Measurements from ENCODE around the gene KRT6A.

KRT6A gene

DNA sequence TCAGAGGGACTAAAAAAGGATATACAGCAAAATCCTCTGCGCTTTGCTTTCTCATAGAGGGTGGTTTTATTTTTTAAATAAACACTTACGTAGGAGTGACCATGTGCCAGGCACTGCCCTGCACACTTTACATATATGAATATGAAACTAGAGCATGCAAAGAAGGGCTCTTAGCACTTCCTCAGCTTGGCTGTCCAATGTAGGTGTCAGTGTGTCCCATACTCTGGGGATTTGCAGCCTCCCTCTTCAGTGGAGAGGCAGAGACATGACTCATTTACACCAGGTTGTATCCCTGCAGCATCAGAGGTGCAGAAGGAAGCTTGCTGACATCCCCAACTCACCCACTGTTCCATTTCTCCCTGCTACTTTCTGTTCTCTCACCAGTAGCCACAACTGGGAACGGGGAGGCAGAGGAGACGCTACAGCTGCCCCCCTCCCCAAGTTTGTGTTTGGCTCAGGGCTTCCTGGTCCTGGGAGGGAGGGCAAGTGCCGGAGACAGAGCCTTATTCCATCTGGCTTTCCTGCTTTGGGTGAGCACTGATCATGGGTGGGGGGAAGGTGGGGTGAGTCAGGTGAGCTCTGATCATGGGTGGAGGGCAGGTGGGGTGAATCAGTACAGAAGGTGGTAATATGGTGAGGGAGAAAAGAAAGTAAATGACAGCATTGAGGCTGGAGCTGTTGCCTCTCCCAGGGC lies 32.0 kb upstream of the KRT6A start:
- no peak for DNase-seq (ENCODE audit: low read depth)

DNA sequence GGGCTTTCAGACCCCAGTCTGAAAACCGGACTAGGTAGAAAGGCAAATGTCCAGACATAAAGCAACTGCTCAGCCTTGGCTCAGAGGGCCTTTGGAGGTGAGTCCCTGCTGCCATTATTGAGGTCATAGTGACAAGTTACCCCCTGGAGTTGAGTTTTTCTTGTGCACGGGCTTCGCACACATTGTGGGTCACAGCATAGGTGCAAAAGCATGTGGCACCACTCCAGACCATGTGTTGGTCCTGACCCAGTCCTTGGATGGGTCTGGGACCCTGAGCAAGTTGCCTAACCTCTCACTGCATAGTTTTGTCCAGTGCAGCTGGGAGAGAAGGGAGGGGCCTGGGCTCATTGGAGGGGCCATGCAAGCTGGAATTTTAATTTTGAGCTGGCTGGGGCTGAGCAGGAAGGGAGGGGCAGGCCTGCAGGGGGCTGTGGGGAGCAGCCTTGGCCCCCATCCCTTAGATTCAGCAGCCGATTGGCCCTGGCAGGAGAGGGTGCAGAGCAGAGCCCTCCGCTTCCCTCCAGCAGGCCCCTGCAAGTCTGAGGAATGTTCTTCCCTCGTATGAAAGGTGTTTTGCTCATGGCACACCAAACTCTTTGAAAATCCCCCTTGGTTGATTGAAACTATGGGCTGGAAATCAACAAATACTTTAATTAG lies 31.3 kb upstream of the KRT6A start:
- DNase-seq (ENCODE audit: low read depth) = no peak

DNA sequence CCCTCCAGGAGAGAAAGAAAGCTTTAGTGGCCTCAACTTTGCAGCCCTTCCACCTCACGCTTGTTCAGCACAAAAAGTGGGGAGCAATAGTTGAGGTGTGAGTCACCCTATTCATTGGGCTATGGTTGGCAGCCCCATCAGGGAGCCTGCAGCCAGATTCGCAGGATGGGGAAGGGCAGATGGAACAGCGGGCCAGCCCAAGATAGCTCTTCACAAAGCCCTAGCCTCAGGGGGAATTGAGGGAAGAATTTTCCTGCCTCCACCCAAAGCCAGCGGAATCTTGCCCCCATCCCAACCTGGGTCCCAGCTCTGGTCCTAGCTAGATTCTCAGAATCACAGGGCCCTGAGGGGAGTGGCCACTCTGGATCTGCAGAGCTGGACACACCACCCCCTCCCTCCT lies 30.8 kb upstream of the KRT6A start:
- no peak for DNase-seq (ENCODE audit: low read depth)

DNA sequence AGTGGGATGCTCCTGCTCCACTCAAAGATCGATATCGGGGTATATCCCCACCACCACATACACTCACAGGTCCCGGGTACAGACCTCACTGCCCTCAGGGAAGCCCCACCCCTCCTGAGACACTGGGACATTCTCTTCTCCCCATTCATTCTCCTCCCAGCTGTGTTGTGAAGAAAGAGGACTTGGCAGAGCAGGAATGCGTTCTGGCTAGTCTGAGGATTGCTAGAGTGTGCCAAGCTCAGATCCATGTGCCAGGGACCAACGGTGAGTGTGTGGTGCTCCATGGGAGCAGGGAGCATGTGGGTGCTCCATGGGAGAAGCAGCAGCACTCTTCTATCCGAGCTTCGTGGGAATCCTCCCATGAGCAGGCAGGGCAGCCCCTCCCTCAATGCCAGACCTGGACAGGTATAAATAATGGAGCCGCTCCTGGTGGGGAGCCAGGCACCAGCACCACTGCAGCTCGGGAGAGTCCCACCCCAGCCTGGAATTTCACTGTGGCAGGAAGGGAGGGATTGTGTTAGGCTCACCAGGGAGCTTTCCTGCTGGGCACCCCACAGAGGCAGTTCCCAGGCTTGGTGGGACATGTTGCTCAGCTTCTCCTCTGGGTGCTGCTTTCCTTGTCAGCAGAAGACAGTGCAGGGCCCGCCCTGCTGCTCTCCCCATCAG lies 29.4 kb upstream of the KRT6A start:
- no peak for DNase-seq (ENCODE audit: low read depth)

DNA sequence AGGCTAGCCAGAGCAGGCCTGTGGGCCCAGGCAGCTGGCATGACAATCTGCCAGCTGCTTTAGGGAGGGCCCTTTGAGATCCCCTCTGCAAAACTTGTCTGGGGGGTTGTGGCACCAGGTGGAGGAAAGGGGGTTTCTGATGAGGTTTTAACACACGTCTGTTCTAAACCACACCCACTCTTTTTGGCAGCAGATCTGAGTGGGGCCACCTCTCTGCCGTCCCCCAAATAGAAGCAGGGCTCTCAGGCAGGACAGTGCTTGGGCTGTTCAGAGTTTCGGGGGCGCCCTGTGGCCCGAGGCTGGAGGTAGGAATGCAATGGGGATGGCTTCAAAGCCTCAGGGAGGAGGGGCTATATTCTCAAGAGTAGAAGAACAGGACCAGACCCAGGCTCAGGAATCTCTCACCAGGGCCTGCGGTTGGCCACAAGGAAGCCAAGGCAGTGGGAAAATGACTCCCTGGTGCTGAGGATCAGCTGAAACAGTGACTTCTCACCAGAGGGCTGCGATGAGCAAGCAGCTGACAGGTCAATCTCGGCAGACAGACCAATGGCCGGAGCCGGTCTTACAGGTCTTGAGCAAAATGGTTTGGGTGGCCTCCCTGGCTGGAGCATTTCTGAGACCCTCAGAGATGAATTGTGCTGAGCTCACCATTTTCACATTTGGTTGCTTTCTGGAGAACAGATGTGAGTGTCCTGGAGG lies 28.7 kb upstream of the KRT6A start:
- DNase-seq (ENCODE audit: low read depth) = no peak

DNA sequence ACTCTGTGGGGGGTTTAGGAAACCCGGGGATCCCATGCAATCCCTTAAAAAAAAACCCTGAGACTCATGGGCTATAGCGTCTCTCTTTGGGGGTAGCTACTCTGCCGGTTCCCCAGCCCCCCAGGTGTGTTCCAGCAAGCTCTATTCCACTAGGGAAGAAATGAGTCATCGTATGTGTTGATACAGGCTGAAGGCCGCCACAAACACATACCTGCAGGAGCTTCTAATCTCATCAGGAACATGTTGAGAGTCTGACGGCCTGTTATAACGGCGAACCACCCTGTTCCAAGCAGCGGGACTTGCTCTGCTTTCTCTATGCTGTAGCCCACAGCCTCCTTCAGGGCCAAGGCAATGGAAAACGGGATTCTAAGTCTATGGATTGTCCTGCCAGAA lies 28.1 kb upstream of the KRT6A start:
- no peak for DNase-seq (ENCODE audit: low read depth)

DNA sequence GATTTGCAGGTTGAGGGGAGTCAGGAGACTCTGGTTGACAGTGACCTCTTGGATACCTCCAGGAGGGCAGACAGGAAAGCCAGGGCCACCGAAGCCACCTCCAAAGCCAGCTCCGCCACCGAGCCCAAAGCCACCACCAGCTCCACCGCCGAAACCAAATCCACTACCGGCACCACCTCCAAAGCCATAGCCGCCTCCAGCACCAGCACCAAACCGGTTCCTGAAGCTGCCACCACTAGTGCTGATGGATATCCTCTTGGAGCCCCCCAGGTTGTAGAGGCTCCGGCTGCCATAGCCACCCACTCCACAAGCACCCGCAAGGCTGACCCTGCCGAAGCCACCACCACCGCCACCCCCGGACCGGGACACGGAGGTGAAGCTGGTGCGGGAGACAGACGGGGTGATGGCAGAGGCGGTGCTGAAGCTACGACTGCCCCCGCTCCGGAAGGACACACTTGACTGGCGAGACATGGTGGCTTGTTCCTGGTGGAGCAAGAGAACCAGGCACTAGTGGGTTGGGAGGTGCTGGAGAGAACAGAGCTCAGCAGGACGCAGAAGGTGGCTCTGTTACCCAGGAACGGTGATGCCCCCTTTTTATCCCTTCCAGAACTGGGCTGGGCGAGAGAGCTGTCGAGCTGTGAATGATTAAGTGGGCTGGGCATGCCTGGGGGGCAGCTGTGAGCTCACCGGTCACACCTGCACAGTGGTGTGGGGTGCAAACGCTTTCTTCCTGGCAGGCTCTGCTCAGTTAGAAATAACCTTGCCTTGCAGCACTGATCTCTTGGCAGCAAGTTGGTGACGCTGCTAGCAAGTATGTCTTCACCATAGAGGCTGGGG lies 27.0 kb upstream of the KRT6A start, which contains the start of gene KRT5:
Gene KRT5, minus strand, starts transcription at position 569 of the 837 bp plus-strand sequence. Its CDS starts 98 bp downstream, at position 471.
- DNase-seq (ENCODE audit: low read depth) = no peak

DNA sequence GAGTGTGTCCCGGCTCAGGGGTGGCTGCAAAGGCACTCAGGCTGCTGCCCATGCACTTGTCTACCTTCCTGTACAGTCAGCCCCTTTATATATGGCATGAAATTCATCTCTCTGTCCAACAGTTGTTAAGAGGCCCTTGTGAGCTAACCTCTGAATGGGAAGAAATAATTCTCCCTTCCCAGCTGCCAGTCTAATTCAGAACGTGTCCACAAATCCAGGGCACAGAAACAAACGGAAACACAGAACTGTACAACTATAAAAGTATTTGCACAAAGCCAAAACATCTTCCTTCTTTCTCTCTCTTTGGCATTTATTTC lies 26.3 kb upstream of the KRT6A start:
- no peak for DNase-seq (ENCODE audit: low read depth)

DNA sequence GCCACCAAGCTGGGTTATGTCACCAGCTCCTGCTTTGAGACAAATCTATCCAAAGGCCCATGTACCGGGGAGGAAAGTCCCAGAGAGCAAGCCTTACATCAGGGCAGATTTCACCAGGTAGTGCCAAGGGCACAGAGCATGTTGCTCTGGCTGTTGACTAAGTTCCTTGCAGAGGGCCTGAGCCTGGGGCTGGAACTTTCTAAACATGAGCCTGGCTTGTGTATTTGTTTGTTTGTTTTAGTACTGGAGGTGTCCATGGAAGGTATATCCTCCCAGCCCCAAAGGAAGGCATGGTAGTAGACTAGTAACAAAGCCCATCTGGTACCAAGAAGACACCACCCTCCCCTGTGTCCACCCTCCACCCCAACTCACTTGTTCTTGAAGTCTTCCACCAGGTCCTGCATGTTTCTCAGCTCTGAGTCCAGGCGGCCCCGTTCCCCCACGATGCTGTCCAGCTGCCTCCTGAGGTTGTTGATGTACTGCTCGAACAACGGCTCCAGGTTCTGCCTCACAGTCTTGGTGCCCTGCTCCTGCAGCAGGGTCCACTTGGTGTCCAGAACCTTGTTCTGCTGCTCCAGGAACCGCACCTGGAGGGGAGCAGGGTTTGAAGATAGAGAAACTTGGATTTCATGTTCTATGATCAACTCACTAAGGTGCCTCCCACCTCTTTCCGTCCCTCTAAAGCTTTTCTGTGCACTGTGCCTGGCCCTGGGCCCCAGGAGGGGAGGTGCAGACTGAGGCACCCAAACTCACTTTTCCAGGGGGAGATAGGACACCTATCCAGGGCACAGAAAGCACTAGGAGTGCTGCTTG lies 25.7 kb upstream of the KRT6A start:
- DNase-seq (ENCODE audit: low read depth) = no peak

DNA sequence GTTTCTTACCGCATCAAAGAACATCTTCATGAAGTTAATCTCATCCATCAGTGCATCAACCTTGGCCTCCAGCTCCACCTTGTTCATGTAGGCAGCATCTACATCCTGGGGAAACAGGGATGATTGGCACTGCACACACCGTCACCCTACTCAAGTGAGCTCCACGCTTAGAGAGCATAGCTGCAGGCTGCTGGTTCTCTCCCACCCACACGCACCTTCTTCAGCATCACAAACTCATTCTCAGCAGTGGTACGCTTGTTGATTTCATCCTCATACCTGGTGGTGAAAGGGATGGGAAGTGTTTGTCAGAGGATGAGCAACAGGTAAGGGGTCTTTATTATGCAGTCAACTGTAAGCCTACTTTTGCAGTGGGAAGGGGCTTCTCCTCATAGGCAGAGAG lies 24.8 kb upstream of the KRT6A start:
- DNase-seq (ENCODE audit: low read depth) = no peak

DNA sequence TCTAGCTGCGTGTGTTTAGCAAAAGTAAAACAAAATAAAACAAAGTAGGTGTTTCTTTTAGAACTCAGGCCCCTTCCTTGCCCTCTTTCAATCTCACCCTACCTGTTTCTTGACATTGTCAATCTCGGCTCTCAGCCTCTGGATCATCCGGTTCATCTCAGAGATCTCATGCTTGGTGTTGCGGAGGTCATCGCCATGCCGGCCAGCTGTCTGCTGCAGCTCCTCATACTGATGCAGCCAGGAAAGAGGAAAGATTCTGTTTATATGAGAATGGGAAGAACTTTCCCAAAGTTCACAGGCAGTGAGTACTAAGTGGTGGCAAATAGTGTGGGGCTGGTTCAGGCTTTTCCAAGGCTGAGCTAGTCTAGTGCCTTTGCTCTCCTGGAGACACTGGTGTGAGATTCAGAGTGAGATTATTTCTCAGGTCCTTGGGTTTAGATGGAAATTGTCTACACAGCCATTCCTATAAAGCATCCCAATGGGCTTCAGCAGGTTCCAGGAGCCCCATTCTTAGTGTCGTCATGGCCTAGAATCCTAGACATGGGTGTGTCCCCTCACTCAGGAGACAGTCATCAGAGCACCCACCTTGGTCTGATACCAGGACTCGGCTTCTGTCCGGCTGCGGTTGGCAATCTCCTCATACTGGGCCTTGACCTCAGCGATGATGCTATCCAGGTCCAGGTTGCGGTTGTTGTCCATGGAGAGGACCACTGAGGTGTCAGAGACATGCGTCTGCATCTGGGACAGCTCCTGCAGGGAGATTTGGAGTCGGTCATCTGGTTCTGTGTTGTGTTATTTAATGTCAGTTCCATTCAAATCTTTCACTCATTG lies 24.2 kb upstream of the KRT6A start:
- DNase-seq (ENCODE audit: low read depth) = no peak

DNA sequence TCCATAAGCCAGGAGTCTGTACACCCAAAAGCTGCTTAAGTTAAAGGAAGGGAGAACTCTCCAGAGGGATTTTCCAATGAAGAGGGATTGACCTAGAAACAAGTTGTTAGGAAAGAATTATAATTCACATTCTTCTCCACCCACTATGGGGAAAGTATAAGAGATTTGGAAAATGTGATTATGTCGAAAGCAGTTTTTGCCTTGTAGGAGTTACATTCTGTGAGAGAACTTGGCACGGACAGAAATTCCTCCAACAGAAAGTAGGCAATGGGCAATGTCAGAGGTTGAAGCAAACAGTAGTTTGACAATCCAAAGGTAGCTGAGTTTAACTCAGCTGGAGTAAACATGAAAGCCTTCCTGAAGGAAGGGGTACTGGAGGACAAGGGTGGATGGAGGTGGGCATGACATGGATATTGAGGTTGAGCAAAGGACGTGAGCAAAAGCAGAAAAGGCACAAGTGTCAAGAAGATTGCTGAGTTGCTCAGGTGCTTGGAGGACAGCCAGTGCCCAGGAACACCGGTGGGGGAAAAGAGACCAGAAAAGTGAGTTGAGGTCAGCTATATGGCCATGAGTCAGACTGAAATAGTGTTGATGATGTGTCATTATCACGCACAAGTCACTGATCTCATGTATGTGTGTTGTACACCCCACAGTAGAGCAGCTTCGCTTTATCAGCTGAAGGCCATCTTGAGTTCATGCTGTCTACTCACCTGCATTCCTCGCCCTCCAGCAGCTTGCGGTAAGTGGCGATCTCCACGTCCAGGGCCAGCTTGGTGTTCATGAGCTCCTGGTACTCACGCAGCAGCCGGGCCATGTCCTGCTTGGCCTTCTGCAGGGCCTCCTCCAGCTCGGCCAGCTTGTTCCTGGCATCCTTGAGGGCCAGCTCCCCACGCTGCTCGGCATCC lies 23.1 kb upstream of the KRT6A start:
- no peak for DNase-seq (ENCODE audit: low read depth)

DNA sequence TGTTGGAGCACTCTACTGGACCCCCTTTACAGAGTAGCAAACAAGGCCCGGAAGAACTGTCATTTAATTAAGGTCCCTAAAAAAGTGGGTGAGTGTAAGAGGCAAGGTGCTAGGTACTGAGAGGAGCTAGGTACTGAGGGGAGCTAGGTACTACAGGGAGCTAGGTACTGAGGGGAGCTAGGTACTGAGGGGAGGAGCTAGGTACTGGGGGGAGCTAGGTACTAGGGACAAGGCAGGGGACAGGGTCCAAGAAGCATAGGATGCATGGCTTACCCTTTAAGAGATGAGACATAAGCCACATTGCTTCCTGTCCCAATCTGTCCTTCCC lies 22.2 kb upstream of the KRT6A start:
- no peak for DNase-seq (ENCODE audit: low read depth)

DNA sequence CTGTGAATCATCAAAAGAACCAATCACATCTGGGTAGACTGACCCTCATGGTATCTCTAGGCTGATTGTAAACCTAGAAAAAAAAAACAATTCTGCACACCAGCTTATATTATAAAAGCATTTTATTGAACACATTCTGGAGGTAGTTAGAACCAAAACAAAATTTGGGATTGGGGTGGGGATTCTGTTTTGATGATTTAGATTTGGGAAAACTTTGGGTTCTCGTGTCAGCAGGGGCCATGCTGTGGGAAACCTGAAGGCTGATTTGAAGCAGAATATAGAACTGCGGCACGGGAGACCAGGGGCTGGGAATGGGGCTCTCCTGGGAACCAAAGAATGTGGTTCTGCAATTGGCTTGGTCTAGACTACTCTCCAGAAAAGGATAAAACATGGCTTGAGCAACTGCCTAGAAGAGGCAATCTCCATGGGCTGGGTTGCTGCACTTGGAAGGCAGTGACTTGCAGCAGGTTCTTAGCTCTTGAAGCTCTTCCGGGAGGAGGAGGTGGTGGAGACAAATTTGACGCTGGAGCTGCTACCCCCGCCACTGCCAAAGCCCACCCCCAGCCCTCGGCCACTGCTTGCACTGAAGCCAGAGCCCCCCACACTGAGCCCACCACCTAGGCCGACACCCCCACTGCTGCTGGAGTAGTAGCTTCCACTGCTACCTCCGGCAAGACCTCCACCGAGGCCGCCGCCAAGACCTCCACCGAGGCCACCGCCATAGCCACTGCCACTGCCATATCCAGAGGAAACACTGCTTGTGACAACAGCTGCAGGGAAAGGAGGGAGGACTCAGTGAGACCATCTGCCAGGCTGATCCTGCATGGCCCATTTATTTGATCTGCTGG lies 21.6 kb upstream of the KRT6A start:
- DNase-seq (ENCODE audit: low read depth) = no peak

DNA sequence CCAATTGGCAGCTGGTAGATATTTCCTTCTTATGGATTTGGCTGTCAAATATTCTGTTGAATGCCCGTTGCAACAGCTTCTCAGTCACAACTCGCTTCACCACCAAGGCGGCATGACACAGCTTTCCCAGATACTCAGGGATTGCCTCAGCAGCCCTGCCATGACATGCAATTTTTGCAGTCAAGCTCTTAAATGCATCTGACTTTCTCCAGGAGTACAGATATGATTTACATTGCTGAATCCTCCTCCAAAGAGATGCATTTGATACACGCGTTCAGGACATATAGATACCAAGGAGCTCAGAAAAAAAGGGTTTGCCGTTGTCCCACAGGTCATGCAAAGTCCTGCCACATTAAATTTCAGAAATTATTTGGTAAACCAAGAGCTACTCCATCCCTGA lies 20.7 kb upstream of the KRT6A start:
- DNase-seq (ENCODE audit: low read depth) = no peak

DNA sequence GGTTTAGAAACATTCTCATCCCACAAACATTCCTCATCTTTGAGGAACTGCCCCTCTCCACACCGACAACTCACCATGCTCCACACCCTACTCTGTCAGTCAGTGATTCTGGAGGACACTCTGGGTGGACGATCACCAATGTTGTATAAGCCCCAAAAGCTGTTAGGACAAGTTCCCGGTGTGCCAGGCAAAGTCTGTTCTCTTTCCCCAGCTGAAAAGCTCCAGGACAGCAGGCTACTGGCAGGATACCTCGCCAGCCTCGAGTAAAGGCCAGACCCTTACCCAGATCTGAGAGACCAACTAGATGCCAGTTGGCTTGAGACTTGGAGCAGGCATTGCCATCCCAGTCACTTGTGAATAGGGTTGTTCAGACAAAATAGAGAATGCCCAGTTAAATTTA lies 15.2 kb upstream of the KRT6A start:
- DNase-seq (ENCODE audit: low read depth) = no peak

DNA sequence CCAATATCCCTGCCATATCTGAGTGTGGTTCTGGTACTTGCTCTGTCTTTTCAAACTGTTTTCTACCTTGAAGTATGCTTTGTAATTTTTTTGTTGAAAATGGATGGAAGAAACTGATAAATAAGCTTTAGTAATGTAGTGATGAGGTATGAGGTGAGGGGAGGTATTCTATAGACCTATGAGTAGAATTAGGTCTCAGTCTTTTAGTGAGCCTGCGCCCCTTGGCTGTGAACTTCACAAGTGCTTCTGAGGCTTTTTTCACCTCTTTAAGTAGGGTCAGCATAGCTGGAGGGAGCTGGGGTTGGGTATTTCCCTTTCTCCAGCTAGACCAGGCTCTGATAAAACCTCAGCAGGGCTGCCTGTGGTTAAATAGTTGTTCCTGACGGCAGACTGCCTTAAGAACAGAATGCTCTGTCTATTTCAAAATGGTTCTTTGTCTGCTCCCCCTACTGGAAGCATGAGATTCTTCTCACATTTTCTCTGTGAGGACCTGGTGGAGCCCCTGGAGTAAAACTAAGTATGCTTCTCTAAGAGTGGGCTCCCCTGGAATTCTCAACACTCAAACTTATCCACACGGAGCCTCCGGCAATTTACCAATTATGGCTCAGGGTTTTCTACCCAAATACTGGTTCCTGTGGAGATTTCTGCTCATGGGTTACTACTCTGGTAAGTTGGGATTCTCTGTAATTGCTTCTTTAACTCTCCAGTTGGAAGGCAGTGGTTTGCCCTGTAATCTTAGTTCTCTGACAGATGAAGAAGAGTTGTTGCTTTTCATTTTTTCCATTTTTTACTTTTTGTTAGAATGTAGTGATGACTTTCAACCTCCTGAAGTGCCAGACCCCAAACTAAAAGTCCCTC lies 14.0 kb upstream of the KRT6A start:
- DNase-seq (ENCODE audit: low read depth) = no peak
